ENCODE data around the gene PRICKLE2.
"Not testable (repeated sequence)": the region's sequence is repeated elsewhere in the genome, so short reads cannot be mapped to it uniquely, and the experiment has no call there.

The PRICKLE2 gene

DNA sequence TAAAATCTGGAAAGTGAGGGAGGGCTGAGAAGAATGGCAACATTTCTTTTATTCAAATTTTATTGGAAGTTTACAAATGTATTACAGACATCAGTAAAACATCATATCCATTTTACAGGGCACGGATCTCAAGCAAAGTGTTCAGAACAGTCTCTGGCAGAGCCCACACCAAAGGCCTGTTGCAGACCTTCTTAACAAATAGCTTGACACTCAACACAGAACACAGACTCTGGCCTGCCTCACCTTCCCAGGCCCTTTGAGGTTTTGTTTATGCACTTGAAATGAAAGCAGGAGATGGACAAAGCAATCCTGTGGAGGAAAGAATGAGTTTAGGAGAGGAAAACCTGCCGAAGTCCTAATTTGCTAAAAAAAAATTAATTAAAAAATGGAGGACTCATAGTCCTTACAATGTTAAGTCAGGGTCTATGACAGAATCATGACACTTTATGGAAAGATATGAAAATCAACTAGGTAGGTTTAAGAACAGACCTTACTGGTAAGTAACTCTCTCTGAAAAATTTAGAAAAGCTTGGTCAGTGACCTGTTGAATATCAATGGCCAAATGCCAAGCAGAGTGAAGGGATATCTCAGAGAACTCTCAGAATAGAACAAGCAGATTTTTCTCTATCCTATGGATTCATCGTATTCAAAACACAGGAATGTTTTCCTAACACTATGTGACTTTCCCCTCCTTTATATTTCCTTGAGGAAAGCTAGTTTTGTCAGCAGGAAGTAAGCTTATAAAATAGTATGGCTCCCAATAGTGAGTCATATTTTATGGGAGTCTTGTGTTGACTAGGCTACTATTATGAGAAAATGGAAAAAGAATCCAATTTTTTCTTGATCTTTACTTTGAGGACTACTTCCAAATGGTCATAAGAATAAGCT is 131.2 kb downstream of the PRICKLE2 start:
- DNase-seq: no peak

DNA sequence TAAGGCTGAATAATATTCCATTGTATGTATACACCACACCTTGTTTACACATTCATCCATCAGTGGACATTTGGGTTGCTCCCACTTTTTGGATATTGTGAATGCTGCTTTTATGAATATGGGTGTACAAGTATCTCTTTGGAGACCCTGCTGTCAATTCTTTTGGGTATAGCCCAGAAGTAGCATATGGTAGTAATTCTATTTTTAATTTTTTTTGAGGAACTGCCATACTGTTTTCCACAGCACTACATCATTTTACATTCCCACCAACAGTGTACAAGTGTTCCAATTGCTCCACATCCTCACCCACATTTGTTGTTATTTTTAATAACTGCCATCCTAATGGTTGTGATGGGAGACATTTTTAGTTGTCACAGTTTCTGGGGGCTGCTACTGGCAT is 132.1 kb downstream of the PRICKLE2 start:
- DNase-seq: no peak

DNA sequence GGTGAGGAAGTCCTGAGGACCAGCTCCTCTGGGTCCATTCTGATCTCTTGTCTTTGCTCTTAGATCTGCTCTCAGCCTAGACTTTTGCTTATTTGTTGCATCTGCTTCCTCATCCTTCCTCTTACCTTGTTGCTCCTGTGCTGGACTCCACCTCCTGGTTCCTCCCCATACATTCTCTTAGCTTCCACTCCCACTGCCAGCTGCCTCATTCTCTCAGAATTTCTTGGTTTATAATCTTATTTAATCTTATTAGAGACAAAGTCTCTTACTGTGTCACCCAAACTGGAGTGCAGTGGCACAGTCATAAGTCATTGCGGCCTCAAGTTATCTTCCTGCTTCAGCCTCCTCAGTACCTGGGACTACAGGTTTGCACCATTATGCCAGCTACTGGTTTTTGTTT is 133.8 kb downstream of the PRICKLE2 start:
- DNase-seq: no peak

DNA sequence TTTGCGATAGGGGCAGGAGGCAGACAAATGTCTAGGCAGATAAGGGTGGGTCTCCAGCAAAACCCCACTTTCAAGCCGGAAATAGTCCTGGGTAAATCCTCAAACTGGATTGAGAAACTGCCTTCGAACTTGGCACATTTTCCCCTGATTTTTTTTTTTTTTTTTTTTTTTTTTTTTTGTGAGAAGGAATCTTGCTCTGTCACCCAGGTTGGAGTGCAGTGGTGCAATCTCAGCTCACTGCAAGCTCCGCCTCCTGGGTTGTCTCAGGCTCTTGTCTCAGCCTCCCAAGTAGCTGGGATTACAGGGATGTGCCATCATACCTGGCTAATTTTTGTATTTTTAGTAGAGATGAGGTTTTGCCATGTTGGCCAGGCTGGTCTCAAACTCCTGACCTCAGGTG is 135.9 kb downstream of the PRICKLE2 start:
- DNase-seq: not testable (repeated sequence)

DNA sequence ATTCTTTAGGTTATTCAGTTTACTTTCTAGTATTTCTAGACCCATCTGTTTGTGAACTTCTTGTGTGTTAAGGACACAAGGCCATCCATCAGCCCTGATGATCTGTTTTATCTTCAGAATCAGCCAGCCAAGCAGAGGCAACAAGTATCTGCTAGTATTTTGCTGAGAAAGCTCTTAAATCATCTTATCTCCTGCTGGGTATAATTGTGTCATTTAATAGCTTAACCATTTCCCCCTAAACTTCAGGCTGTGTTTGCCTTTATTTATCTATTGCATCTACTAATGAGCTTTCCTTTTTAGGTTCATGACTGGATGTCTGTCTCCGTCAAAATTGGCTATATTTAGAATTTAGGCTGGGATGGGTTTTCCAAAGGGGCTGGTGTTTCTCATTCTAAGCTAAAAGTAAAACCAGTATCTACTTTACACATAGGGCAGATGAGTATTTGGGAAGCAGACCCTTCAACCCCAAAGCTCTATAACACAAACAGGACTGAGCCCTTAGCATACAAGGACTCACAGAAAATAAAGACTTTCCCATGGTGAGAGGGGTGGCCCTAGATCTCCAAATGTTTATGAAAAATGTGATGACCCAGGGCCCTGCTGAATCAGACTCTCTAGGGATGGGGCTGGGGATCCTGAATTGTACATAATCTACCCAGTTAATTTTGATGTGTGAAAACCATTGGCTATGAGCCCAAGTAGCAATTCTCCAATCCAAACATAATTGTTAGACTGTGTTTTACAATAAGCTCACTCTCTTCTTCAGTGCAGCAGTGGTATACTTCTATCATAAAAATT is 136.7 kb downstream of the PRICKLE2 start:
- DNase-seq: no peak

DNA sequence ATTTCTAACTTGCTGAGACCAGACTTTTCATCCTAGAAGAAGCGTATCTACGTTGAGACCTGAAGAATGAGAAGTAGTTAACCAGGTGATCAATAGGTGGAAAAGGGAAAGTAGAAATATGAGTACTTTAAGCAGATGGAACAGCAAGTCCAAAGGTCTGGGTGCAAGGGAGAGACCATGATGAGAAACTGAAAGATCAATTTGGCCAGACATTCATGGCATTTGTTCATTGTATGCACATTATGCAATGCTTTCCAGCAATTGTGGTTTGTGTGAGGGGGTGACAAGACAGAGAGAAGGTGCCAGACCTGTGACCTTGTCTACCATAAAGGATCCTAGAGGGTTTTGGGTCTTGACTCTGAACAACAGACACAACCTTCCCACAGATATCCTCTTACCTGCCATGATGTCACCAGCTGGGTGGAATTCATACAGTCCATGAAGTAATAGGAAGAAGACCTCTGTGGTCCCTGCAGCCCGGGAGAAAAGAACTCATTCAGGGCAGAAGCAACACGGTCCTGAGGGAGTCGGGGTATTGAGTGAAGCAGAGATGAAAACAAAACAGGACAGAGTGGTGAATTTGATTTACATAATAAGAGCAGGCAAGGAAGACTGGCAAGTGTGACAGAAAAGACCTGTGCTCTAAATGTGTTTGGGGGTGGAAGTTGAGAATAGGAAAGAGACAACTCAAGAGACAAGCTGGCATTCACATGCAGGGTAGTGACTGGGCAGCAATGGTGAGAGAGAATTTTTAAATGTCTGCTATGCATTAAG is 138.6 kb downstream of the PRICKLE2 start:
- no peak for DNase-seq

DNA sequence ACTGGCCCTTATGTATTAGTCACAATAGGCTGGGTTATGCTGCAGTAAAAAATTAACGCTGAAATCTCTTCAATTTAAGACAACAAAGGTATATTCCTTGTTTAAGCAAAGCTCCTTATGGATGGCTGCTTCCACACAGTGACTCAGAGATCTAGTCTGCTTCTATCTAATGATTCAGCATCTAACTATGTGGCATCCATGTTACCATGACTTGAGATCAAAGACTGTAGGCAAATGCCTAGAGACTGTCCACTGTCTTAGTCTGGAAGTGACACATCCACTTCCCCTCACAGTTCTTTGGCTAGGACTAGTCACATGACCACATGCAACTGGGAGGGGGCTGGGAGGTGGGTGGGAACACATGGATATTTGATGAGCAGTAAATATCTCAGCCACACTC is 140.6 kb downstream of the PRICKLE2 start:
- no peak for DNase-seq

DNA sequence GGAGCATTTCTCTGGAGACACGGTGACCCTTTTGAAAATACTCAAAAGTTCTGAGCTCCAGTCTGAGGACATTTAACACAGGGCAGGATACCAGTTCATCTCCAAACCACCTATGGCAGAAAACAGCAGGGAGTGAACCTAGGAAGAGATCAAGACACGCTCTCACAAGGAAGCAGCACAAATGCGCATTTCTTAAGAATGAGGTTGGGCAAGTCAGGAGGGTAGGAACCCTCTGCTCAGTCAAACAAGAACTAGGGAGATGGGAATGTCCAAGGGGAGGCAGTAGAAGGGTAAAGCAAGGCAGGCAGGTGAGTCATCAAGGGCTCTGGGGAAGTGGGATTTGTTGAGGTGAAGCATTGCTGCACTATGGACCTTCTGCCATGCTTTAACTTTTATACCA is 141.7 kb downstream of the PRICKLE2 start:
- DNase-seq: no peak

DNA sequence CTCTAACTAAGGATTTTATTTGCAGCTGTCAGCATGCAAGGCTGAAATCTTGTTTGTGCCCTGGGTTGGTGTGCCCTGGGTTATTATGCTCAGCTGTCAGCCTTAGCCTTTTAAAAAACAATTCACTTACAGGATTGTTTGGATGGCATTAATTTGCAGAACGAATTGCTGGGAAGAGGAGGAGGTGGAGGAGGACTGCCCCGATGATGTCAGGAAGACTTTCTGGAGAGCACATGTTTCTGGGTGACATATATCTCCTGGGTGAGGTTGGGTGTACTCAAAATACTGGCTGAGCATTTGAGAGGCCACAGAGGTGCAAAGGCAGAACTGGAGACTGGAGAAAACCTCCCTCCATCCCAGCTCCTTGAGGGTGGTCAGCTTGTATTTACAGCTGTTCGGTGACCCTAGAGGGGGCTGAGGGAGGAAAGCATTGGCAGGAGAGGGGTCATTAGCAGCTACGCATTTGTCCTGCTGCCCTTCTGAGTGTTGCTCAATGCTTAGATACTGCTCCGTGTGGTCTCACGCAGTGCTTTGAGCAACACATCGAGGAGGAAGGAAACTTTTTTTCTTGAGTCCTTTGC is 142.2 kb downstream of the PRICKLE2 start:
- no peak for DNase-seq

DNA sequence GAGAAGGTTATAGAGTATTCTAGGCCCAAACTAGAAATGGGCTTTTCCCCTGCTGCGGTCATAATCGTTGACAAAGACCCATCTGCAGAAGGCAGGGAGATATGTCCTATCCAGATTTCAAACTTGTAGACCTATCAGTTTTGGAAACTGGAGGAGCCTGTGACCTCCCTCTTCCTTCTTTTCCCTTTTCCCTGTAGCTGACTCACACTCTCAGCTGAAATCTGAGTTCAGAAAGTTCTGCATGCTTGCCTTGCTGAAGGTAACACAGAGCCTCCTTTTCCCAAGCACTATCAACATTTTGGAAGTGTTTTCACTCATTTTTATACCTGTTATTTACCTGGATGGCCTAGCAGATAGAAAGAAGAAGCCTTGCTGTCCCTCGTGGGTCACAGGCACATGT is 142.9 kb downstream of the PRICKLE2 start:
- DNase-seq: no peak

DNA sequence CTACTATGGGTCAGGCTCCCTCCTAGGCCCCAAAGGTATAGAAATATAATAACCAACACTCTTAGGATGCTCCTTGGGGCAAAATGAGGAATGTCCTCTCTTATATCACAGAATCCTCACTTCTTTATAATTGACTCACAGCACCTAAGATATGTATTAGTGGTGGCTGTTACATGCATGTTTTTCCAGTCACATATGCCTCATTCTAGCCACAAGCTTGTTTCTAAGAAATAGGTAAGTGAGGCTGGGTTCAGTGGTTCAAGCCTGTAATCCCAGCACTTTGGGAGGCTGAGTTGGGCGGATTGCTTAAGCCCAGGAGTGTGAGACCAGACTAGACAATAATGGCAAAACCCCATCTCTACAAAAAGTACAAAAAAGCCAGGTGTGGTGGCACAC is 144.0 kb downstream of the PRICKLE2 start:
- DNase-seq: no peak

DNA sequence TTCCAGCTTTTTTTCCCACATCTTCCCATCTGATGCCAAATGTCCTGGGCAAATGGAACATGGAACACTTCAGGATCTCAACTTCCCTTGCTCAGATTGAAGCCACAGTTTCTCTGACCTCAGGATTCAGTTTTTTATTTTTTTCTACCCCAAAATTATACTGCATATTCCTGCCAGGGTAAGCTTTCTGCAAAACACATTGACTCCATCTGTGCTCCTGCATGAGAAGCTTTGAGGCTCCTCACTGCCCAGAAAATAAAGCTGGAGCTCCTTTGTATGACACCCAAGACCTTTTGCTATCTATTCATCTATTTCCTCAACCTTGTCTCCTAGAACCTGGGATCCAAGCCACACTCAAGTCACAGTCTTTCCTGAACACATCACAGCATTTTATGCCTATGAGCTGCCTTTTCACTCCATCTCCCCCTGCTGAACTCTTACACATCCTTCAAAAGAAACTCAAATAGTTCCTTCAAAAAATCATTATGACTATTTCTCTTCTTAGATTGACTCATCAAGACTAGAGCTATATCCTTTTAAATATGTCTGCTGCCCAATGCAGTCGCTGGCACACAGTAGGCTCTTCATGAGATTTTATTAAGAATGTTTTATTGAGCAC is 144.5 kb downstream of the PRICKLE2 start:
- DNase-seq: no peak

DNA sequence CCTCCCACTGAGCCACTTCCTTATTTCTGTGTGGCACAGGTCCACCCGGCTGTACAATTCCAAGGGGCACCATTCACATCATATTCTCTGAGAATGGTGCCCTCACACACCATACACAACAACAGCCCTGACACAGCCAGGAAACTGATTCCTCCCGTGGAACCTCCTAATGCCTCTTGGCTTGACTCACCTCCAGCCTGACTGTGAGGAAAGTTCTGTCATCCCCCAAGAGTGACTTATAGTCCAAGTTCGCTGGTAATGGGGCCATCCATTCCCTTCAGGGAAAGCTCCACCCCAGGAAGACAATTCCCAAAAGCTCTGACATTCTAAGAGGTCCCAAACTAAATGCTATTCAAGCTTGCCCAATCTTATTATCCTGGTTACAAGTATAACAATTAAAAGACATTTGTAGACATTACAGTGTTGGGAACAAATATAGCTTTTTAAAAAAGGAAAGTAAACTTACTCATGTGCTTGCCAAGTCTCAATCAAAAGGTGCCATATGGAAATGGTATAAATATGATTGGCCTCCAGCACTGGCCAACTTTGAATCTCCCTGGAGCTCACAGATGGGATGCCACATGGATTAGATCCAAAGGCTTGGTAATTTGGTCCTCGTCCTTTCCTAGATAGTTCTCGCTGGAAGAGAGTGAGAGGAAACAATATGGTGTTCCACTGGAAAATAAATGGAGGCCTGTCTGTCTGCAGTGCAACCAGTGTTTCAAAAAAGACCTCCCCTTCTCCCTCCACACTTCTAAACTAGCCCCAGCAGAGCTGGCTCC is 145.7 kb downstream of the PRICKLE2 start:
- DNase-seq: no peak

DNA sequence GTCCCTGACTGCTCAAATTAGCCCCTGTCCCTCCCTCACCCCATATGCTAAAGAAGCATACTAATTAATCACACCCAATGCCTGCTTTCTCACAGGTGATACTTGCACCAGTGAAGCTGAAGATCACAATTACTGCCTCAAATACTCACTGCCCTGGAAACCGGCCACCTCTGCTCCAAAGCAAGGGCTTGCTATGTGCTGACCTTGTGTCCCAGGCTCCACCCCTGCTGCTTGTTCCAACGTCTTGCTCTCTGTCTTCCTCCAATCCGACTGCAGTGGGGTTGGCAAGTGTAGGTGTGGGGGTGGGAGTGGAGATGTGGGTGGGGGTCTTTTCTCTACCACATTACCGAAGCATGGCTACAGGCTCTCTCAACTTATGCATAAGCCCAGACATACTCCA is 146.3 kb downstream of the PRICKLE2 start:
- DNase-seq: no peak

DNA sequence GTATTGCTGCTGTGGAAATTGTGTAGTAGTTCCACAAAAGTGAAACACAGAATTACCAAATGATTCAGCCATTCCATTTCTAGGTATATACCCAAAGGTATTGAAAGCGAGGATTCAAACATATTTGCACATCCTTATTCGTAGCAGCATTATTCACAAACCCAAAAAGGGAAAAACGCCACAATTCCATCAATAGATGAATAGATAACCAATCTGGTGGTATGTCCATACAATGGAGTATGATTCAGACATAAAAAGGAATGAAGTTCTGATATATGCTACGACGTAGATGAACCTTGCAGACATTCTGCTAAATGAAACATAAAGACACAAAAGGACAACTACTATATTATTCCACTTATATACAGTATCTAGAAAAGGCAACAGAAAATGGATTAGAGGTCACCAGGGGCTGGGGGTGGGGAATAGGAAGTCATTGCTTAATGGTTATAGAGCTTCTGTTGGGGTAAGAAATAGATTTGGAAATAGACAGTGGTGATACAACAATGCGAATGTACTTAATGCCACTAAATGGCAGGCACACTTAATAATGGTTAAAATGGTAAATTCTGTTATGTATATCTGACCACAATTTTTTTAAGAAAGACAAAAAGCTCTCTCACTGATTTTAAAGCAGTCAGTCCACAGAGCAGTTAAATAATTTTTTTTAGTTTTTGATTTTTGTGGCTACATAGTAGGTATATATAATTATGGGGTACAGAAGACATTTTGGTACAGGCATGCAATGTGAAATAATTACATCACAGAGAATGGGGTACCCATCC is 150.2 kb downstream of the PRICKLE2 start:
- DNase-seq: no peak

DNA sequence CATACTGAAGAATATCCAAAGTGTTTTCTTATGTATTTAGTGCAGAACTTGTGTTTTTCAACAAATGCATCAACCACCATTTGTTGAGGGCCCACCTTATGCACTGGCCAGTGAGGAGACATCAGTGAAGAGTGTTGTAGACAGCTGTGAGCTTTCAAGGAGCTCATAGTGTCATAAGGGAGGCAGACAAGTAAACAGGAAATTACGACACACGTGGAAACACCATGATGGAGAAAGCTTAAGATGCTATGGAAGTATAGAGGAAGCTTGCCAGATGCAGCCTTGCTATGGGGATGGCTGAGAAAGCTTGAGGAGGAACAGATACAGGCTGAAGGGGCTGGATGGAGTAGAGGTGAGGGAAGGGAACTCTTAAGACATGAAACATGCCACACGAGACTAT is 151.2 kb downstream of the PRICKLE2 start:
- DNase-seq: no peak

DNA sequence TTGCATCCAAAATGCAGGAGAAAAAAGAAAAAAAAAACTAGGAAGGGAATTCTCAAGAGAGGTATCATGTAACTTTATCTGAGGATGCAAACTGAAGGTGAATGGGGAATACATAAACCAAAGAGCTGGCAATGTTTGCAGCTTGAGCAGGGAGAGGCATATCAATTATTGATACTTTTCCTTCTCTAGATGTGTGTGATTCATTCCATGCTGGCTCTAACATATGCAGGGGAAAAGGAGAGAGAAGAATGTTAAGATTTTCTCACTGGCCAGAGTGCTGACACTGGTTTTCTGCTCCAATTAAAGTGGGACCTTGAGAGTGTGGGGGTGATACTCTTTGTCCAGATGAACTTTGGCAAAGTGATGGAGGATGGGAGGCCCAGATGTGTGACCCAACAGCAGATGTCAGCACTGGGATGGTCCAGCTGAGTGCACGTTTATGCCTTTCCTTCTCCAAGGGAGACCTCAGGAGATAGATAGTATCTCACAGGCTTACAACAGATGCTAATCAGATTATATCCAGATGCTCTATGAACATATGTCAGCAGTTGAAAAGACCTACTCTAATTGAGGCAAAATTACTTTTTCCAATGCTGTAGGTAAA is 152.0 kb downstream of the PRICKLE2 start:
- no peak for DNase-seq

DNA sequence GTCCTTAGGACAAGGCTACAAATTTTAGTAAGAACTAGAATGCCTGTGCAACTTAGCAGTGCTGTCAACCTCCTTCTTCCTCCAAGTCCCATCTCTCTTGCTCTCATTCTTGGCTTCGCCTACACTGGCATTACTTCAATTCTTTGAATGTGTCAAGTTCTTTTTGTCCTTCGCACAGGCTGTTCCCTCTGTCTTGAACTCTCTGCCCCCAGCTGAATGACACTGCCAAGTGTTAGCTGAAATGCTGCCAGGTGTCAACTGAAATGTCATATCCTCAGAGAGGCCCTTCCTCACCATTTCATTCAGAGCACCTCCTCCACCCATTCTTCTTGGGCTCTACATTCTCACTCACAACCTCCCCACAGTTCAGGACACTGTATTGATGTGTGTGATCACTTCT is 153.1 kb downstream of the PRICKLE2 start:
- DNase-seq: no peak

DNA sequence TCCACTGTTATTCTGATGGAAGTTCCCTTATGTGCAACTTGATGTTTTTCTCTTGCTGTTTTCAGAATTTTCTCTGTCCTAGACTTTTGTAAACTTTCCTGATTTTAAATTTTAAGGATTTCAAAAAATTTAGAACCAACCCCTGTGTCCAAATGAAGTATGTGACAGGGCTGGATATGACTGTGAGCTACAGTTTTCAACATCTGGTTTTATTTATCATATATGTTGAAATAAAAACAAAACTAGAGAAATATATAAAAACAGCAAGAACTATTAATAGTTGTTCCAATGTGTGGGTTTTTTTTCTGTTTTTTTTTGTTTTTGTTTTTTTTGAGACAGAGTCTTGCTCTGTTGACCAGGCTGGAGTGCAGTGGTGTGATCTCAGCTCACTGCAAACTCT is 154.6 kb downstream of the PRICKLE2 start:
- no peak for DNase-seq

All from CD4-positive, alpha-beta T cell treated with Interleukin-4 for 1 hour (primary cell).